GM12878 (cell line): ENCODE results near the gene DNASE2. TPM values are rescaled to one million over a fixed set of nuclear protein-coding genes. Genes with fewer than 3 reads are reported as not detected.

ENCODE experiments used
- ATAC-seq: fragments of 200-7000 bp; cut with Tn5 transposase; 3 replicates; pipeline ENCODE4 v1.9.1; 2020; ENCODE audit warnings: mild to moderate bottlenecking, moderate library complexity
- BruUV-seq: library from RNA; stranded (reverse); fragments of 400-500 nt; replicated peaks from 2 replicates; lab custom pipeline; 2021; lab: Mats Ljungman, UMichigan
- CTCF ChIA-PET: fragments of 300-600 bp; sonication (Branson Sonifier 250); formaldehyde crosslinking; extraction: SDS; loops from one replicate; lab custom pipeline; 2021; ENCODE audit warnings: inconsistent platforms; lab: Yijun Ruan, JAX
- POLR2A ChIA-PET: fragments of 350-600 bp; formaldehyde crosslinking; extraction: SDS; loops from one replicate; lab custom pipeline; 2021; ENCODE audit warnings: inconsistent platforms; lab: Charles Lee
- RAD21 ChIA-PET: fragments of 300-600 bp; sonication (Branson Sonifier 250); formaldehyde crosslinking; loops from one replicate; lab custom pipeline; 2023; ENCODE audit warnings: antibody characterized with exemption; ENCODE audit not compliant: unreplicated experiment; lab: Charles Lee
- SMC1A ChIA-PET: fragments of 300-600 bp; sonication (Branson Sonifier 250); formaldehyde crosslinking; loops from one replicate; lab custom pipeline; 2023; ENCODE audit not compliant: unreplicated experiment, uncharacterized antibody; lab: Charles Lee
- DNase-seq: peaks from one replicate; pipeline ENCODE4 v3.0.0-alpha.2; 2011; ENCODE audit warnings: low read depth, low spot score
- FAIRE-seq: peaks from 3 replicates; lab custom pipeline; 2011; peaks lifted over from hg19 to GRCh38; lab: Jason Lieb, UNC
- H2AFZ ChIP-seq: 2 replicates; pipeline ENCODE4 v1.6.0; 2011; ENCODE audit warnings: low read depth, low read length, control low read depth; ENCODE audit not compliant: control insufficient read depth
- H3K27ac ChIP-seq: 2 replicates; pipeline ENCODE4 v1.5.1; 2011; ENCODE audit warnings: control low read depth; ENCODE audit not compliant: control insufficient read depth, insufficient read depth
- H3K27me3 ChIP-seq, 2 experiments: replicated peaks in 1 of 2; 2 replicates each; pipeline versions ENCODE4 v1.6.0 to v1.6.1; 2011; ENCODE audit warnings: low read length in 1 of 2; ENCODE audit not compliant: control insufficient read depth in 2 of 2, insufficient read depth in 2 of 2
- H3K36me3 ChIP-seq, 2 experiments: 2 replicates each; pipeline ENCODE4 v1.5.1; 2011; ENCODE audit warnings: low read length in 1 of 2; ENCODE audit not compliant: control insufficient read depth in 2 of 2, insufficient read depth in 2 of 2
- H3K4me1 ChIP-seq: 2 replicates; pipeline ENCODE4 v1.6.1; 2011; ENCODE audit warnings: mild to moderate bottlenecking, low read length, moderate library complexity, mixed read lengths; ENCODE audit not compliant: control insufficient read depth, insufficient read depth
- H3K4me2 ChIP-seq: 2 replicates; pipeline ENCODE4 v1.6.0; 2011; ENCODE audit warnings: control low read depth; ENCODE audit not compliant: control insufficient read depth, insufficient read depth
- H3K4me3 ChIP-seq: fragments of 200-600 bp; sonication (generic); 2 replicates; pipeline ENCODE4 v1.5.1; 2016
- H3K79me2 ChIP-seq: 2 replicates; pipeline ENCODE4 v1.6.0; 2011; ENCODE audit warnings: low read length; ENCODE audit not compliant: control insufficient read depth, insufficient read depth
- H3K9ac ChIP-seq: 2 replicates; pipeline ENCODE4 v1.8.0; 2011; ENCODE audit warnings: low read length, control low read depth, mixed read lengths; ENCODE audit not compliant: control insufficient read depth, insufficient read depth
- H3K9me3 ChIP-seq: replicated peaks from 3 replicates; pipeline ENCODE4 v1.5.1; 2011; ENCODE audit warnings: mild to moderate bottlenecking, low read length; ENCODE audit not compliant: control insufficient read depth, insufficient read depth
- H4K20me1 ChIP-seq: 2 replicates; pipeline ENCODE4 v1.6.0; 2011; ENCODE audit not compliant: control insufficient read depth, insufficient read depth
- CREB1 ChIP-seq: IDR thresholded peaks from 2 replicates; pipeline ENCODE4 v1.6.1; 2012; ENCODE audit warnings: low read depth, mild to moderate bottlenecking, inconsistent platforms
- GABPA ChIP-seq: IDR thresholded peaks from 2 replicates; pipeline ENCODE4 v1.6.1; 2014; ENCODE audit warnings: antibody characterized with exemption, low read depth, mild to moderate bottlenecking, inconsistent platforms
- JUNB ChIP-seq: IDR thresholded peaks from 2 replicates; pipeline ENCODE4 v1.6.1; 2016; ENCODE audit warnings: antibody characterized with exemption, mild to moderate bottlenecking
- KDM1A ChIP-seq: fragments of 200-600 bp; sonication (generic); IDR thresholded peaks from 2 replicates; pipeline ENCODE4 v1.6.1; 2016; ENCODE audit warnings: borderline replicate concordance
- LARP7 ChIP-seq: fragments of 450-650 bp; IDR thresholded peaks from 2 replicates; pipeline ENCODE4 v1.6.1; 2017; ENCODE audit warnings: mild to moderate bottlenecking
- MEF2B ChIP-seq: fragments of 450-650 bp; IDR thresholded peaks from 2 replicates; pipeline ENCODE4 v1.6.1; 2018; ENCODE audit warnings: mild to moderate bottlenecking, moderate library complexity; ENCODE audit not compliant: partially characterized antibody, poor library complexity, severe bottlenecking
- SIX5 ChIP-seq: IDR thresholded peaks from 2 replicates; pipeline ENCODE4 v1.6.1; 2011; ENCODE audit warnings: mild to moderate bottlenecking, low read depth, low read length, moderate library complexity; ENCODE audit not compliant: severe bottlenecking
- SP1 ChIP-seq: IDR thresholded peaks from one replicate; pipeline ENCODE4 v1.6.1; 2011; ENCODE audit warnings: low read depth, low read length
- ZBED1 ChIP-seq: IDR thresholded peaks from 2 replicates; pipeline ENCODE4 v1.6.1; 2016; ENCODE audit warnings: borderline replicate concordance
- WGBS: methylation state at CpG from one replicate; pipeline ENCODE4 v1.1.6; 2016; ENCODE audit warnings: low lambda C conversion rate; ENCODE audit not compliant: insufficient replicate concordance, insufficient coverage; ENCODE audit errors: missing lambda C conversion rate; 5-methylcytosine and 5-hydroxymethylcytosine counted together
- in situ Hi-C: fragments of 300-500 bp; cut with MboI; formaldehyde crosslinking; loops from 9 replicates; pipeline ENCODE4 v1.14.3; 2018; ENCODE audit warnings: mixed read lengths
- intact Hi-C: fragments of 100-400 bp; cut with micrococcal nuclease; formaldehyde crosslinking; loops from one replicate; pipeline ENCODE4 v1.14.2; 2022; ENCODE audit not compliant: unreplicated experiment
- polyA plus RNA-seq, 11 experiments: library from polyadenylated mRNA; depleted of rRNA in 4 of 11; unstranded in 6 of 11; stranded (reverse) in 5 of 11; fragments of >200 nt; fragmentation: Nextera tagmentation in 4 of 11; fragmentation: Illumina TruSeq in 1 of 11; extraction: Ambion mirVana in 4 of 11; extraction: Trizol in 1 of 11; gene quantifications; 1 replicate in 1 of 11; 2 replicates in 10 of 11; pipeline versions ENCODE4 v1.2.1 to v1.2.3, GENCODE V29; 2011 to 2016; ENCODE audit warnings: inconsistent platforms in 2 of 11, missing spikeins in 2 of 11, low read depth in 1 of 11
- total RNA-seq, 4 experiments: library from RNA; depleted of rRNA in 3 of 4; stranded (reverse); fragments of >200 nt in 3 of 4; fragmentation: Illumina TruSeq in 1 of 4; extraction: Trizol in 1 of 4; gene quantifications; 2 replicates each; pipeline versions ENCODE4 v1.2.1 to v1.2.3, GENCODE V29; 2013 to 2021

Gene DNASE2
- total and polyA plus RNA-seq, 10 of the 15 experiments (the other 5 are each of a cell fraction or from before 2014, with no cell fraction given): 4.9 to 32.1 (median 22.0) TPM

- TF ChIP-seq GABPA: no peak
- TF ChIP-seq SP1: no peak
Measured at GRCh38 chr19:12867120-12868099, 13.8 kb downstream of the DNASE2 start (continued).

DNA sequence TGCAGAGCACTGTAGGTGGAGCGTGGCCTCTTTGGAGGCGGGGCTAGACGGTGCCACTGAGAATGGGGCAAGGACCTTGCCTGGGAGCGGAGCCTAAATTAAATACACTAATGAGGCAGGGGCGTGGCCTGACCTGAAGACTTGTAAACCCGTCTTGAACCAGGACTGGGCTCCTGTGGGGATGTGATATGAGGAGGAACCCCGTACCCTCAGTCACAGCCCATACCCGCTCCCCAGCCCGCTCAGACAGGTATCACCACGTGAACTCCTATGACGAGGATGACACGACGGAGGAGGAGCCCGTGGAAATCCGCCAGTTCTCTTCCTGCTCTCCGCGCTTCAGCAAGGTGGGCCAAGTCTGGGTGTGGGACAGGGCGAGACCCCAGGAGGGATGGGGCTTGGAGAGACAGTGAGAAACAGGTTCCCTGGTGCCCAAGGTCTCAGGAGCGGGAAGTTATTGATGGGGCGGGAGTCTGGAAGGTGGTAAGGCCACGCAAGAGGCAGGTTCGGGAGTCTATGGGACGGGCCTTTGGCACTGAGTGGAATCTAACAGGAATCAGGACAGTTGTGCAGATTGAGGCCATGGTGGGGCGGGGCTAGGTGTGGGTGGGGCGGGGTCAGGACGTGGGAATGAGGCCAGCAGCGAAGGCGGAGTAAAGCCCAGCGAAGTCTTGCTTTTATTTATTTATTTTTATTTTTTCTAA is 14.7 kb downstream of the DNASE2 start:
- Histone ChIP-seq H3K79me2 (no peaks in the 10 kb centered on the region), H3K9me3 (no peaks in the 10 kb centered on the region), H3K4me3 (no peak overlapping the region), H2AFZ (no peak overlapping the region), H3K4me2 (peak overlapping the region; percentile 83; the same call in 1 of the 2 replicates), H4K20me1 (no peaks in the 10 kb centered on the region), H3K36me3 (no peaks in the 10 kb centered on the region), H3K27ac (no peak overlapping the region), H3K27me3 (no peaks in the 10 kb centered on the region), H3K9ac (no peak overlapping the region), H3K4me1 (peaks cover 5% of the 10 kb centered on the region; the same call in 1 of the 2 replicates)
- FAIRE-seq (no peak), ATAC-seq (no peak), DNase-seq (no peak)
- ChIA-PET CTCF (interaction anchor here (1.1 kb wide), 1 partner anchor 100 kb away, joined by 3 read pairs; no protein-coding TSS in a partner anchor), RAD21 (no interaction called here), POLR2A (no interaction called here), SMC1A (interaction anchor here (0.7 to 1.0 kb wide), 3 partner anchors 17 to 90 kb away, joined by 3 read pairs; partner anchors contain the start of gene GADD45GIP1)
- in situ Hi-C loops: no loop called here
- TF ChIP-seq CREB1 (no peak), SIX5 (no peak), JUNB (no peak), ZBED1 (no peak), KDM1A (no peak), LARP7 (no peak), MEF2B (no peak)
- 86% methylated on average over 29 of the region's 29 CpGs for WGBS
- no TSS peak for BruUV-seq
- intact Hi-C loops: no loop called here
